Measurements from ENCODE around the gene PTPRG. TPM values are rescaled to one million over a fixed set of nuclear protein-coding genes. Genes with fewer than 3 reads are reported as not detected.

PTPRG gene
- total RNA-seq, 1 experiment from 2014 or later, result 69.3 TPM

- H3K79me2 ChIP-seq (ENCODE audit: insufficient read depth, low read length), result no peaks in the 10 kb centered on the region
- no peak overlapping the region for H2AFZ ChIP-seq (ENCODE audit: low read length)
- peaks cover 4% of the 10 kb centered on the region for H3K79me1 ChIP-seq (ENCODE audit: insufficient read depth, low read depth, low read length, poor library complexity, severe bottlenecking)
Measured at GRCh38 chr3:62095756-62096155, 534.4 kb downstream of the PTPRG start.

More at GRCh38 chr3:62095756-62096155, 534.4 kb downstream of the PTPRG start:
- DNase-seq, result no peak
- Mint-ChIP-seq H3K27me3 (ENCODE audit: low read depth) (no peaks in the 10 kb centered on the region; the same call in 1 of the 2 replicates), H3K36me3 (ENCODE audit: insufficient read depth in 1 of 3, low read depth in 3 of 3) (no peaks in the 10 kb centered on the region), H3K27ac (peak overlapping the region in 1 of 3 experiments; percentile 50; a peak in 3 of 7 replicates), H3K4me1 (peaks cover 0 to 3% of the 10 kb centered on the region in 2 experiments; a peak in 2 of 4 replicates), H3K9me3 (no peaks in the 10 kb centered on the region), H3K4me3 (no peak overlapping the region)
- Histone ChIP-seq H3K4me2 (ENCODE audit: insufficient read depth, insufficient read length, low read length) (no peak overlapping the region), H4K91ac (ENCODE audit: insufficient read length, low read depth, low read length) (no peak overlapping the region), H3K4ac (ENCODE audit: low read depth, low read length) (no peak overlapping the region), H2AK5ac (ENCODE audit: insufficient read length, low read length) (no peak overlapping the region), H3K9me3 (ENCODE audit: control insufficient read depth, low read depth, low read length) (no peaks in the 10 kb centered on the region), H3K4me1 (ENCODE audit: insufficient read depth, low read length) (no peaks in the 10 kb centered on the region), H2BK20ac (ENCODE audit: low read depth, low read length, poor library complexity, severe bottlenecking) (no peak overlapping the region), H3K18ac (ENCODE audit: insufficient read length, low read depth, low read length) (no peak overlapping the region), H3K27ac (ENCODE audit: insufficient read length, low read depth, low read length) (no peak overlapping the region), H4K5ac (ENCODE audit: insufficient read length, low read depth, low read length) (no peak overlapping the region), H3K9ac (ENCODE audit: extremely low read depth, insufficient read length, low read length) (no peak overlapping the region), H2BK5ac (ENCODE audit: insufficient read length, low read length) (no peak overlapping the region), H2BK15ac (ENCODE audit: low read depth, low read length) (no peak overlapping the region), H3K27me3 (ENCODE audit: insufficient read depth, low read length) (no peaks in the 10 kb centered on the region), H4K20me1 (ENCODE audit: control insufficient read depth, insufficient read depth, insufficient read length) (no peaks in the 10 kb centered on the region), H3T11ph (ENCODE audit: low read length) (no peak overlapping the region), H2BK12ac (ENCODE audit: insufficient read length, low read depth, low read length) (no peak overlapping the region), H3K23me2 (ENCODE audit: insufficient read length, low read depth, low read length, poor library complexity, severe bottlenecking) (no peaks in the 10 kb centered on the region), H3K23ac (ENCODE audit: insufficient read length, low read depth, low read length) (no peak overlapping the region), H4K8ac (replicated peaks; ENCODE audit: insufficient read length, low read depth, low read length) (no peak overlapping the region), H3K14ac (ENCODE audit: insufficient read depth, low read length) (no peak overlapping the region), H2BK120ac (ENCODE audit: low read depth, low read length, poor library complexity, severe bottlenecking) (no peak overlapping the region), H3K56ac (ENCODE audit: insufficient read length, low read depth, low read length) (no peak overlapping the region)
- no CpG with 5 or more reads among the region's 2 CpGs for WGBS (ENCODE audit: extremely low coverage, insufficient read length, low lambda C conversion rate)
- TF ChIP-seq CTCF (conservative IDR thresholded peaks at IDR 0.05), result no peak
